CD1c-positive myeloid dendritic cell (primary cell): ENCODE measurements around the gene ATP10A.
"Not testable (repeated sequence)": the region's sequence is repeated elsewhere in the genome, so short reads cannot be mapped to it uniquely, and the experiment has no call there.

ENCODE experiments used
- DNase-seq: peaks from one replicate; pipeline ENCODE4 v3.0.0-alpha.2; 2016; ENCODE audit errors: extremely low spot score

The ATP10A gene

DNA sequence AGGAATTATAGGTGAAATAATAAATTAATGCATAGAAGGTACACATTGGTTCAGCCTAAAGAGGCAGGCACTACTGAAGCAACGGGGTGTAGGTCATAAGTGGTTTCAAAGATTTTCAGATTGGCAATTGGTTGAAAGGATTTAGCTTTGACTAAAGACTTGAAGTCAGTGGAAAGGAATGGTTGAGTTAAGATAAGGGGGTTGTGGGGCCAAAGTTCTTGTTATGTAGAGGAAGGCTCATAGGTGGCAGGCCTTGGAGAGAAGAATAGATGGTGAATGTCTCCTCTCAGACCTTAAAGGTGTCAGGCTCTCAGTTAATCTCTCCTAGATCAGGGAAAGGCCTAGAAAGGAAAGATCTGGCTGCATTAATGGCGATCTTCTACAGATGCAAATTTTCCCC, 209.8 kb downstream of the ATP10A start:
- no peak for DNase-seq

DNA sequence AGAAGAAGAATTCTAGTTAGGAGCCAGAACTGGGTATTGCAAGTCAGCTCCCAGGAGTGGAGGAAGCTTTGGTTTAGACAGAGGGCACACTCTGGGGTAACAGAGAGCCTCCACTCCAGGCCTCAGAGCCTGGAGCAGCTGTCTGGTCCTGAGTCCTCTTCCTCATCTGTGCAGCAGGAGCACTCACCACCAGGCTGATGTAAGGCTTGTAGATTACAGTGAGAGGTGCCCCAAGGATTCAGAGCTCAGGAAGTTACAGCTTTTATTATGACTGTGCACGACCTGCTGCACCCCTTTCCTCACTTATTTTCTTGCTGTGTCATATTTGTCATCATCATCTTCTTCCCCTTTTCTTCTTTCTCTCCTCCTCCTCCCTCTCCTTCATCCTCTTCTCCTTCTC, 210.4 kb downstream of the ATP10A start:
- no peak for DNase-seq

DNA sequence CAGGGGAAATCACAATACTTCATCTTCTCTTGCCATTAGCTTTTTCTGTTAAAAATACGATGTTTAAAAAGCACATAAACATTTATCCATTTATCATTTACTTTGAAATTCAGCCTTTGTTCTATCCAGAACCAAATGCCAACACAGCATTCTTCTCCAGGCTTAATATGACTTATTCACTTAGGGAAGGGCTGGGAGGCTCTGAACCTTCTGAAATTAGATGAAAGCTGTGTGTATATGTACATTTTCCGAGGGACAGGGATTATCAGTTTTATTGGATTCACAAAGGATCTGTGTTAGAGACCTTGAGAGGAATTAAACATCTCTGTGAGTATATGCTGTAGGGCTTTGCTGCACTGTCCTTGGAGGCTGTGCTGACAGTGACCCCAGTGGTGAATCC, 213.7 kb downstream of the ATP10A start:
- no peak for DNase-seq

DNA sequence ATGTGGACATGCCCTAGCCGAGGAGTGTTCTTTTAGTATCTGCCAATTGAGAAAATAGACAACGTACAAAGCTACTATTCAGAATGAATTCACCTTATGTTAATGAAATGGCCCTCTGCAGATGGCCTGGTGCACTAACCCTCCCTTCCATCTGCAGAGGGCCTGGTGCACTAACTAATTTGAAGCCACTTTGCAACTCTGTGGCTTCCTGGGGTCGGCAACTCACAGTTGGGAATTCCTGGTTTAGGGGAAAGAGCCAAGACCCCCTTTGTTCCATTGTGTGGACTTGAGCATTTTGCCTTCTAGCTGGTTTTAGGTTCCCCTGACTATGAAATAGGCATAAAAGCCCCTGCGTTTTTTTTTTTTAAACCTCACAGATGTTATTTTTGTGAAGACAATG, 220.0 kb downstream of the ATP10A start:
- no peak for DNase-seq

DNA sequence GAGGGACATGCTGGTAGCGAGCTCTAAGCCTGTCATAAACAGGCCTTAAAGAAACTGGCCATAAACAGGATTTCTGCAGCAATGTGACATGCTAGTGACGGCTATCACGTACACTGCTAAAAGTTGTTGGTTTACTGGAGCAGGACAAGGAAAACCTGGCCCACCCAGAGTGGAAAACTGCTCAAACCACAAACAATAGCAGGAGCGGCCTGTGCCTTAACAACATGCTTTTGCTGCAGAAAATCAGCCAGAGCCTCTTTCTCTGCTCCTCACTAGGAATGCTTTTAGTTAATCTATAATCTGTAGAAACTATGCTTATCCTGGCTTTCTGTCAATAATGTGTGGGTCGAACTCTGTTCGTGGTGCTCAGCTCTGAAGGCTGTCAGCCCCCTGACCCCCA, 221.4 kb downstream of the ATP10A start:
- DNase-seq: no peak

DNA sequence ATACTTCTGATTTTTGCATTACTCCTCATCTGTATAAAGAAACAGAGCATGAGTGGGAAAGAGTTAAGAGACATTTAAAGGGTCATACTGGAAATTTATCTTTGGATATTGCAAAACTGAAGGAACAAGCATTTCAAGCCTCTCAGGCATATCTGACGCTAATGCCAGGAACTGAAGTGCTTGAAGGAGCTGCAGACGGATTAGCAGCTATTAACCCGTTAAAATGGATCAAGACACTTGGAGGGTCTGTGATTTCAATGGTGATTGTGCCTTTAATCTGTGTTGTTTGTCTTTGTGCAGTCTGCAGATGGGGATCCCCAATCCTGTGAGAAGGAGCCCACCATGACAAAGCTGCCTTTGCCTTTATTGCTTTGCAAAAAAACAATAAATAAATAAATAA, 221.8 kb downstream of the ATP10A start:
- DNase-seq: no peak

DNA sequence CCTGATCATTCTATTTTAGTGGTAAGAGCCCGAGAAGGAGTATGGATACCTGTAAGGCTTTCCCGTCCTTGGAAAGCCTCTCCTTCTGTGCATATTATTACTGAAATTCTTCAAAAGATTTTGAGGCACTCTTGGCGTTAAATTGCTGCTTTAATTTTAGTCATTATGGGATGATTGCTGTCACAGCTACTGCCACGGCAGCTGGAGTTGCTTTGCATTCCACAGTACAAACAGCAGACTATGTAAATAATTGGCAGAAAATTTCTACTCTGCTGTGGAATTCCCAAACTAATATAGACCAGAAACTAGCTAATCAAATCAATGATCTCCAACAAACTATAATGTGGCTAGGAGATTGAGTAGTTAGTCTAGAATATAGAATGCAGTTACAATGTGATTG, 222.2 kb downstream of the ATP10A start:
- not testable (repeated sequence) for DNase-seq

DNA sequence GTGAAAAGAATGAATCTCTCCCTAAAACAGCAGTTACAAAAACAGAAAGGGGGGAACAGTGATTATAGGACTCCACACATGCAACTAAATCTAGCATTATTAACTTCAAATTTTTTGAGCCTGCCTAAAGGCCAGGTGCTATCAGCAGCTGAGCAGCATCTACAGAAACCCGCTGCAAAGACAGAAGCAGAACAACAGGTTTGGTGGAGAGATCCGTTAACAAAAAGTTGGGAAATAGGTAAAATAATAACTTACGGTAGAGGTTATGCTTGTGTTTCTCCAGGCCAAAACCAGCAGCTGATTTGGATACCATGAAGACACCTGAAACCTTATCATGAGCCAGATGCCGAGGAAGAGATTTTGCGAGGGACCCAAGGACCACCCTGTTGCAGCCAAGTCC, 222.7 kb downstream of the ATP10A start:
- no peak for DNase-seq

DNA sequence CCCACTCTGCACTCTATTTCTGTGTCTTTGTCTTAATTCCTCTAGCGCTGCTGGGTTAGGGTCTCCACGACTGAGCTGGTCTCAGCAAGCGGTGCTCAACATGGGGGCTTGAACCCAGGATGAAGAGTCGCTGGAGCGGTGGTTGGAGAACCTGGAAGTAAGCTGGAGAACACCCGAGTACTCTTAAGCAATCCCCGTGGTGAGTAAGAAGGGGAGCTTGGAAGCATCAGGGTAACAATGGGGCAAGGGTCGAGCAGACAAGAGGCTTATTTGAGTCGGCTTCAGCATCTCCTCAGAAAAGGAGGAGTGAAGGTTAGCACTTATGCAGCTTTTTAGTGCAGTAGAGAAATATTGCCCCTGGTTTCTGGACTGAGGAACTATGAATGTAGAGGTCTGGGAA, 226.6 kb downstream of the ATP10A start:
- DNase-seq: not testable (repeated sequence)

DNA sequence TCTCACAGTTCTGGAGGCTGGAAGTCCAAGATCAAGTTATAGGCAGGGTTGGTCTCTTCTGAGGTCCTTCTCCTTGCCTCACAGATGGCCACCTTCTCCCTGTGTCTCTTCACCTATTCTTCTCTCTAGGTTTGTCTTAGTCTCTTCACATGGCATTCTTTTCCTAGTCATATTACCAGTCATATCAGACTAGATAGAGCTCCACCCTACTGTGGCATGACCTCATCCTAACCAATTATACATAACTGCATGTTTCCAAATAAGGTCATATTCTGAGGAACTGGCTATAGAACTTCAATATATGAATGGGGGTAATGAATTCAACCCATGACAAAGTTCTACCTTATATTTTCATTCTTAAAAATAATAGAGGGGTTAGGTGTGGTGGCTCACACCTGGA, 227.9 kb downstream of the ATP10A start:
- no peak for DNase-seq

DNA sequence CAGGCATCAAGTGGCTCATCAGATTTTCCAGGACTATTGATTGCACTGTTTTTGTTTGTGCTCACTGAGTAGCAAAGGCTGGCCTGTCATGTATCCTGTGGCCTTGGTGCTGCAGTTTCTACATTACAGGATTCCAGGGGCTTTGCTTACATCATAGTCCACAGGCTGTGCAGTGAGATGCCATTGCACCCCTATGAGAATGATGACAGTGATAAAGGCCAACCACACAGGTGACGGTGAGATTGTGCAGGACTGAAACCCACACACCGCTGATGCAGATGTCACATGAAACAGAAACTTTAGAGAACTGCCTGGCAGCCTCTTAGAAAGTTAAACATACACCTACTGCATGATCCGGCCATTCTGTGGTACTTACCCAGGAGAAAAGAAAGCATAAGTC, 229.3 kb downstream of the ATP10A start:
- DNase-seq: no peak

DNA sequence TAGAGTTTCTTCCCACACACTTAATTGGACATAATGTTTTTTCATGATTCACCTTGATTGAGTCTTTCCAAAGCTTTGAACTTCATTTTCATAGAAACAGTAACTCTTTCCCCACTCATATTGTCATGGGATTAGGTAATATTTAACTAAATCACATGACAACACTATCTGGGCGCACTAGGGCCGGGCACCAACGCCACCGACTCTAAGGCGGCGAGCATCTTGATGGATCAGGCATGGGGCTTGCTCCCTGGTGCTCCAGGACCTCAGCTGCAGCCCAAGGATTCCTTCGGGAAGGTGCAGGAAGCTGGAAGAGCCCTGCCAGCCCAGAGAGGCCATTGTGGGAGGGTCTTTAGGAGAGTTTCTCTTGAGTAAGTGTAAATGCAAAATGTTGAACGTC, 231.2 kb downstream of the ATP10A start:
- DNase-seq: no peak
